Loucy (cell line): ENCODE measurements around the gene CSH2.
A peak's percentile ranks its signal among the peaks of the same experiment; 100 is the strongest.
"Not testable (repeated sequence)": the region's sequence is repeated elsewhere in the genome, so short reads cannot be mapped to it uniquely, and the experiment has no call there.

Source experiments
- H2AFZ ChIP-seq: fragments of 200-600 bp; sonication (generic); 2 replicates; pipeline ENCODE4 v1.6.0; 2016; ENCODE audit warnings: antibody characterized with exemption, mild to moderate bottlenecking, low read length, moderate library complexity
- H3F3A ChIP-seq: fragments of 200-600 bp; 2 replicates; pipeline ENCODE4 v1.6.0; 2016; ENCODE audit warnings: antibody characterized with exemption, low read depth, mild to moderate bottlenecking
- H3K27me3 ChIP-seq: fragments of 200-600 bp; sonication (generic); 2 replicates; pipeline ENCODE4 v1.6.1; 2014; ENCODE audit warnings: low read length, mild to moderate bottlenecking; ENCODE audit not compliant: insufficient read depth, poor library complexity, severe bottlenecking
- H3K36me3 ChIP-seq: fragments of 200-600 bp; sonication (generic); 2 replicates; pipeline ENCODE4 v1.6.1; 2016; ENCODE audit warnings: low read length; ENCODE audit not compliant: insufficient read depth
- H3K4me1 ChIP-seq: fragments of 200-600 bp; sonication (generic); 2 replicates; pipeline ENCODE4 v1.5.1; 2014; ENCODE audit warnings: low read length, mild to moderate bottlenecking; ENCODE audit not compliant: insufficient read depth, poor library complexity, severe bottlenecking
- H3K4me2 ChIP-seq: fragments of 200-600 bp; sonication (generic); 2 replicates; pipeline ENCODE4 v1.6.0; 2014; ENCODE audit warnings: antibody characterized with exemption, low read length, low read depth, mild to moderate bottlenecking; ENCODE audit not compliant: poor library complexity, severe bottlenecking
- H3K4me3 ChIP-seq: fragments of 200-600 bp; sonication (generic); 2 replicates; pipeline ENCODE4 v1.5.1; 2014; ENCODE audit warnings: low read length, mild to moderate bottlenecking, mixed read lengths; ENCODE audit not compliant: poor library complexity, severe bottlenecking
- H3K79me2 ChIP-seq: fragments of 200-600 bp; sonication (generic); 2 replicates; pipeline ENCODE4 v1.6.1; 2014; ENCODE audit warnings: low read length; ENCODE audit not compliant: insufficient read depth
- H3K9ac ChIP-seq: fragments of 200-600 bp; sonication (generic); 2 replicates; pipeline ENCODE4 v1.6.0; 2014; ENCODE audit warnings: mild to moderate bottlenecking, low read depth, low read length, moderate library complexity; ENCODE audit not compliant: poor library complexity, severe bottlenecking
- H3K9me2 ChIP-seq: fragments of 200-600 bp; sonication (generic); replicated peaks from 2 replicates; pipeline ENCODE4 v1.6.1; 2016; ENCODE audit warnings: low read depth, low read length, mixed read lengths
- H3K9me3 ChIP-seq: fragments of 200-600 bp; sonication (generic); 2 replicates; pipeline ENCODE4 v1.6.1; 2014; ENCODE audit warnings: mild to moderate bottlenecking, antibody characterized with exemption, low read length, low read depth; ENCODE audit not compliant: insufficient read depth
- H4K20me1 ChIP-seq: fragments of 200-600 bp; sonication (generic); 2 replicates; pipeline ENCODE4 v1.6.0; 2014; ENCODE audit warnings: antibody characterized with exemption, low read length, mild to moderate bottlenecking; ENCODE audit not compliant: insufficient read depth, poor library complexity, severe bottlenecking
- EZH2phosphoT487 ChIP-seq: fragments of 200-600 bp; IDR thresholded peaks from 2 replicates; pipeline ENCODE4 v1.6.1; 2018; ENCODE audit warnings: antibody characterized with exemption, mild to moderate bottlenecking, moderate library complexity, borderline replicate concordance
- TF ChIP-seq, protein P1 (sequence below): fragments of 200-600 bp; sonication (generic); conservative IDR thresholded peaks from 2 replicates; pipeline ENCODE4 v1.5.1; 2014; ENCODE audit warnings: mild to moderate bottlenecking, antibody characterized with exemption, low read length

The CSH2 gene

DNA sequence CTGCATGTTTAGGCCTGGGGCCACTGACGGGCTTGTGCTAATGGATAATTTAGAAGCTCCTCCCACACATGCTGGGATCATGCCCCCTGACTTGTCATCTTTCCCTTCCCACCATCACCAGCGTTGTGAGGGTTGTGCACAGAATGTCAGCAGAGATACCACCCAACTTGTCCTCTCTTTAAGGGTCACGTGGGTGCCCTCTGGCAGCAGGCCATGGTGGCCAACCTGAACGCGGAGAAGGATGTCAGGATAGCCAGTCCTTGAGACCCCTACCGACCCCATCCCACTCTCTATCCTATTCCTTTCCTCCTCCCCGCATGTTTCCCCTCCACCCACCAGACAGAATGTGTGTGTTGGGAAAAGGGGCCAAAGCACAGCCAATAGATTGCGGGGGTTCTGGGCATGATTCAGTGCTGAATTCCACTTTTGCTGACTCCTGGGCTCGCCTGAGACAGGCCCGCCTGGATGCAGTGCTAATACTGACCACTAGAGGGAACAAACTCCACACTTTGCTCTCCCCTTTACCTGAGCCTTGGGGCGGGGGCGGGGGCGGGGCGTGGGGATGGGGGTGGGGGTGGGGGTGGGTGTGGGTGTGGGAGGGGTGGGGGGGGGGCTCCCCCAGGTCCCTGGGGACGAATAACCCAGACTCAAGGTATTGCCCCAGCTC is 8.6 kb upstream of the CSH2 start, which contains the start of gene GH2:
Gene GH2, minus strand, starts transcription at position 10 of the 667 bp plus-strand sequence. CDS start 143 bp downstream, outside the sequence.
- no peaks in the 10 kb centered on the region for H3K9me3 ChIP-seq
- no peak within 1 kb of the TSS for H3K4me2 ChIP-seq
- no peaks in the 10 kb centered on the region for H3K9me2 ChIP-seq
- no peak within 1 kb of the TSS for H3K9ac ChIP-seq
- TF ChIP-seq, protein P1, sequence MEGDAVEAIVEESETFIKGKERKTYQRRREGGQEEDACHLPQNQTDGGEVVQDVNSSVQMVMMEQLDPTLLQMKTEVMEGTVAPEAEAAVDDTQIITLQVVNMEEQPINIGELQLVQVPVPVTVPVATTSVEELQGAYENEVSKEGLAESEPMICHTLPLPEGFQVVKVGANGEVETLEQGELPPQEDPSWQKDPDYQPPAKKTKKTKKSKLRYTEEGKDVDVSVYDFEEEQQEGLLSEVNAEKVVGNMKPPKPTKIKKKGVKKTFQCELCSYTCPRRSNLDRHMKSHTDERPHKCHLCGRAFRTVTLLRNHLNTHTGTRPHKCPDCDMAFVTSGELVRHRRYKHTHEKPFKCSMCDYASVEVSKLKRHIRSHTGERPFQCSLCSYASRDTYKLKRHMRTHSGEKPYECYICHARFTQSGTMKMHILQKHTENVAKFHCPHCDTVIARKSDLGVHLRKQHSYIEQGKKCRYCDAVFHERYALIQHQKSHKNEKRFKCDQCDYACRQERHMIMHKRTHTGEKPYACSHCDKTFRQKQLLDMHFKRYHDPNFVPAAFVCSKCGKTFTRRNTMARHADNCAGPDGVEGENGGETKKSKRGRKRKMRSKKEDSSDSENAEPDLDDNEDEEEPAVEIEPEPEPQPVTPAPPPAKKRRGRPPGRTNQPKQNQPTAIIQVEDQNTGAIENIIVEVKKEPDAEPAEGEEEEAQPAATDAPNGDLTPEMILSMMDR: peak; percentile 66
- TF ChIP-seq EZH2phosphoT487: no peak
- no peaks in the 10 kb centered on the region for H3K27me3 ChIP-seq
- no peak within 1 kb of the TSS for H2AFZ ChIP-seq
- no peaks in the 10 kb centered on the region for H3K79me2 ChIP-seq
- no peaks in the 10 kb centered on the region for H4K20me1 ChIP-seq
- no peak within 1 kb of the TSS for H3K4me3 ChIP-seq
- H3K36me3 ChIP-seq: no peaks in the 10 kb centered on the region
- no peaks in the 10 kb centered on the region for H3K4me1 ChIP-seq
- no peaks in the 10 kb centered on the region for H3F3A ChIP-seq

DNA sequence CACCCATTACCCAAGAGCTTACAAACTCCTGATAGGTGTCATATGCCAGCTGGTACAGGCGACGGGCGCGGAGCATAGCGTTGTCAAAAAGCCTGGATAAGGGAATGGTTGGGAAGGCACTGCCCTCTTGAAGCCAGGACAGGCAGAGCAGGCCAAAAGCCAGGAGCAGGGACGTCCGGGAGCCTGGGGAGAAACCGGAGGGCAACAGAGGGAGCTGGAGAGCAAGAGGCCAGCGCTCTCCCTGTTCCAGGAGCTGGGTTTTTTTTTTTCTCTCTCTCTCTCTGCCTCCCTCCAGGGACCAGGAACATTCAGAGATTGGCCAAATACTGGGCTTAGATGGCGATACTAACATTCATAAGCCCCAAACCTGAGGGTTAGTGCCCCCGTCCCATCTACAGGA is 7.9 kb upstream of the CSH2 start:
- H3K4me3 ChIP-seq, H3K4me1 ChIP-seq, H3K9me3 ChIP-seq, H3K4me2 ChIP-seq, H3K79me2 ChIP-seq, H2AFZ ChIP-seq, H3K9me2 ChIP-seq, H3K36me3 ChIP-seq, H3F3A ChIP-seq, H4K20me1 ChIP-seq, H3K27me3 ChIP-seq, H3K9ac ChIP-seq: not testable (repeated sequence)

DNA sequence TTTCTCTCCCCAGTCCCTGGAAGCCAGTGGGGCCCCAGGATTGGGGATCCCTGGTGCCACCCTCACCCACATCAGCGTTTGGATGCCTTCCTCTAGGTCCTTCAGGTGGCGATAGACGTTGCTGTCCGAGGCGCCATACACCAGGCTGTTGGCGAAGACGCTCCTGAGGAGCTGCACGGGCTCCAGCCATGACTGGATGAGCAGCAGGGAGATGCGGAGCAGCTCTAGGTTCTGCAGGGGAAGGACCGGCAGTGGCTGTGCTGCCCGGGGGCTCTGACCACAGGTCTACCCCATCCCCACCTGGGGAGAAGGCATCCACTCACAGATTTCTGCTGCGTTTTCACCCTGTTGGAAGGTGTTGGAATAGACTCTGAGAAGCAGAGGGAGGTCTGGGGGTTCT is 7.2 kb upstream of the CSH2 start:
- Histone ChIP-seq H3K9me3 (no peaks in the 10 kb centered on the region), H3K4me2 (no peak overlapping the region)

DNA sequence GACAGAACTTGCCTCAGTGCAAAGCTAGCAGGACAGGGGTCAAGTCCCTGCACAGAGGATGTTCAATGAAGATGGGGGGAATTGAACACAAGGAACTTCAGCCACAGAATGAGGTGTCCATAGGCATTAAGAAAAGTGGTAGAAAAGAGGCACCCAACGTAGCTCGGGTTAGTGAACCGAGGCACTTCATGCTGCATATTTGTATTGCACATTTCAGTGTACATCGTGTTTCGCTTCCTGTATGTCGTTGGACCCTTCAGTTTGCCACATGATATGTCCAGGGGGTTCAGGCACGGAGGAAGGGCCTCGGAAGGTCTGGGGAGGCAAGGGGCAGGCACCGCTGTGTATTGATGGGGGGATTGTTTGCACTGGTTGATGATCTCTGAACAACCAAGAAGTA is 4.9 kb upstream of the CSH2 start:
- not testable (repeated sequence) for H3F3A ChIP-seq, H3K9me3 ChIP-seq, H2AFZ ChIP-seq, H3K4me3 ChIP-seq, H3K4me1 ChIP-seq, H3K9me2 ChIP-seq, H3K9ac ChIP-seq, H3K79me2 ChIP-seq, H3K4me2 ChIP-seq, H3K36me3 ChIP-seq, H3K27me3 ChIP-seq, H4K20me1 ChIP-seq

More for the DNA sequence above, 7.2 kb upstream of the CSH2 start:
- Histone ChIP-seq H3F3A (no peaks in the 10 kb centered on the region), H4K20me1 (no peaks in the 10 kb centered on the region), H3K9ac (no peak overlapping the region), H3K4me3 (no peak overlapping the region), H3K79me2 (no peaks in the 10 kb centered on the region), H3K27me3 (no peaks in the 10 kb centered on the region), H2AFZ (no peak overlapping the region), H3K4me1 (no peaks in the 10 kb centered on the region), H3K36me3 (no peaks in the 10 kb centered on the region), H3K9me2 (no peaks in the 10 kb centered on the region)
- TF ChIP-seq EZH2phosphoT487: no peak
- TF ChIP-seq, protein P1: no peak

DNA sequence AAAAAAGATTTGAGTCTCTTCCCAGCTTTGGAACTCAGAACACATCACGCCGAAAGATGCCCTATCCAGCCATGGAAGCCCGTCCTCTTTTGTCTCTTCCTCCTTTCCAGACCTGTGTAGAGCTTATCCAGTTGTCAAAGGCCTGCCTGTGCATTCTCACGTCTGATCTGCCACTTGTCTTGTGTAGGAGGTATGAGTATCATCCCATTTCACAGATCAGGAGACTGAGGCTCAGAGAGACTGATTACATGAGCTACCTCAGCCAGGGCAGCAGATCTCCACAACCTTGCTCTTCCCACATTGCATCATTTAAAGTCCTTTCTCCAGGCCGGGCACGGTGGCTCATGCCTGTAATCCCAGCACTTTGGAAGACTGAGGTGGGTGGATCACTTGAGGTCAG is 1.2 kb upstream of the CSH2 start:
- H4K20me1 ChIP-seq, H3F3A ChIP-seq, H3K9ac ChIP-seq, H3K79me2 ChIP-seq, H3K4me3 ChIP-seq, H3K27me3 ChIP-seq, H3K9me2 ChIP-seq, H3K4me2 ChIP-seq, H3K9me3 ChIP-seq, H3K36me3 ChIP-seq, H3K4me1 ChIP-seq, H2AFZ ChIP-seq: not testable (repeated sequence)

DNA sequence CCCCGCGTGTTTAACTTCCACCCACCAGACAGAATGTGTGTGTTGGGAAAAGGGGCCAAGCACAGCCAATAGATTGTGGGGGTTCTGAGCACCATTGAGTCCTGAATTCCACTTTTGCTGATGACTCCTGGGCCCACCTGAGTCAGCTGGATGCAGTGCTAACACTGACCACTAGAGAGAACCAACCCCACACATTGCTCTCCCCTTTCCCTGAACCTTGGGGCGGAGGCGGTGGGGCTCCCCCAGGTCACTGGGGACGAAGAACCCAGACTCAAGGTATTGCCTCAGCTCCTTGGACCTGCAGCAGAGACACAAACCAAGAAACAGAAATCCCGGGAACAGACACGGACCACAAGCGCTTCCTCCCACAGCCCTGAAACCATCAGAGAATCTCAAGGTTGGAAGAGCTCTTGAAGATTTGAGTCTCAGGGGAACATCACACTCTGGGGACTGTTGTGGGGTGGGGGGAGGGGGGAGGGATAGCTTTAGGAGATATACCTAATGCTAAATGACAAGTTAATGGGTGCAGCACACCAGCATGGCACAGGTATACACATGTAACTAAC is 667 bp upstream of the CSH2 start:
- not testable (repeated sequence) for H3K4me3 ChIP-seq, H3K9ac ChIP-seq, H2AFZ ChIP-seq, H4K20me1 ChIP-seq, H3K27me3 ChIP-seq, H3K4me1 ChIP-seq, H3K9me3 ChIP-seq, H3F3A ChIP-seq, H3K79me2 ChIP-seq, H3K9me2 ChIP-seq, H3K4me2 ChIP-seq, H3K36me3 ChIP-seq
